ENCODE results near the gene TBCE. TPM values are rescaled to one million over a fixed set of nuclear protein-coding genes. Genes with fewer than 3 reads are reported as not detected.

The TBCE gene
- total RNA-seq, 4 donors from 2014 or later, result 12.0 to 35.8 (median 17.0) TPM

DNA sequence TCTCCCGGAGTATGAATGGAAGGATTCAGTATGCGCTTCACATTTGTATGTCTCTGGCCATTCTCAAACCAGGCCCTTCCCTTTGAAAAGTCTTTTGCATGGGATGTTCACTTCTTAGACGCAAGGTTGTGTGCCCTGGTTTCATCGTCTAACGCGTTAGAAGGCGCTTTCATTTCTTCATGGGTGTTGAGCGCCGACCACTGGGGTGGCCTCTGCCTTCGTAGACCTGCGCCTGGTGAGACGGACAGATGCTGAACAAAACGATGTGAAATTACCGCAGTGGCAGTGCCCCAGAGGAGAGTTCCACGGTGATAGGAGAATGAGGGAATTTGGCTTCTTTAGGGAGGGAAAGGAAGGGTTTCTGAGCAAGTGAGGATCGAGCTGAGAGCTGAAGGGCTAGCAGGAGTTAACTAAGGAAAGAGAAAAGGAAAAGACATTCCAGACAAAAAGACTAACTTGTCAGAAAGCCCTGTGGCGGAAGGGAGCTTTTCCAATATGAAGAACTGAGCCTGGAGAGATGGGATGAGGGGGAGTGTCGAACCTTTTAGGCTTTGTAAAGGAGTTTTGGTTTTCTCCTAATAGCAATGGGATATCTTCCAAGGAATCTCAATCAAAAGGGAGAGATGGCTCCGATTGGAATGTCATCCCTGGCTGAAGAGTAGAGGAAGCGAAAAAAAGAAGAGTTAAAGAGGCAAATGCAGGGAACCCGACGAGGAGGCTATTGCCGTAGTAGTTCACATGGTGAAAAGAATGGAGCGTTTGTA lies 37.9 kb upstream of the TBCE start:
- peak; percentile 19 to 85 for DNase-seq (ENCODE audit: low spot score in 2 of 2)
- TF ChIP-seq, protein P1, sequence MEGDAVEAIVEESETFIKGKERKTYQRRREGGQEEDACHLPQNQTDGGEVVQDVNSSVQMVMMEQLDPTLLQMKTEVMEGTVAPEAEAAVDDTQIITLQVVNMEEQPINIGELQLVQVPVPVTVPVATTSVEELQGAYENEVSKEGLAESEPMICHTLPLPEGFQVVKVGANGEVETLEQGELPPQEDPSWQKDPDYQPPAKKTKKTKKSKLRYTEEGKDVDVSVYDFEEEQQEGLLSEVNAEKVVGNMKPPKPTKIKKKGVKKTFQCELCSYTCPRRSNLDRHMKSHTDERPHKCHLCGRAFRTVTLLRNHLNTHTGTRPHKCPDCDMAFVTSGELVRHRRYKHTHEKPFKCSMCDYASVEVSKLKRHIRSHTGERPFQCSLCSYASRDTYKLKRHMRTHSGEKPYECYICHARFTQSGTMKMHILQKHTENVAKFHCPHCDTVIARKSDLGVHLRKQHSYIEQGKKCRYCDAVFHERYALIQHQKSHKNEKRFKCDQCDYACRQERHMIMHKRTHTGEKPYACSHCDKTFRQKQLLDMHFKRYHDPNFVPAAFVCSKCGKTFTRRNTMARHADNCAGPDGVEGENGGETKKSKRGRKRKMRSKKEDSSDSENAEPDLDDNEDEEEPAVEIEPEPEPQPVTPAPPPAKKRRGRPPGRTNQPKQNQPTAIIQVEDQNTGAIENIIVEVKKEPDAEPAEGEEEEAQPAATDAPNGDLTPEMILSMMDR (IDR thresholded peaks at IDR 0.05), result no peak
- TF ChIP-seq POLR2A (IDR thresholded peaks at IDR 0.05), result no peak
- peak overlapping the region; percentile 52 for H3K4me3 ChIP-seq (ENCODE audit: low read depth, poor library complexity, severe bottlenecking)
- 1 to 2% methylated on average over 24 of the region's 24 CpGs for WGBS, 2 donors
- intact Hi-C loops (cut with DNase I; ENCODE audit: low total_unique reads), result no loop called here

DNA sequence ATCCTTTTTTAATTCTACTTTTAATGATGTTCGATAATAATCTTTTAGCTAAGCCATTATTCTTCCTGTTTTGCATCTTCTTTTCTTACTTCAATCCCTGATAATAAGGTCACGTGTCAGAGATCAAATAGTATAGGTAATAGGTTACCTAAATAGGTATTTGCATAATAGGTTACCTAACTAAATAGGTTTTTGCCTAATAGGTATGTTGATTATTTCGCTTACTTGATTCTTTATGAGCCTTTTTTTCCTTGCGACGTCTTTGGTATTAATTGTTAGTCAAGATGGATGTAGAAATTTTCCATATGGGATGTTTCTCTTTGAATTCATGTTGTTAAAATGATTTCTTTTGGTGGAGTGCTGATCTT lies 36.3 kb upstream of the TBCE start:
- no peak overlapping the region for H3K4me3 ChIP-seq (ENCODE audit: low read depth, poor library complexity, severe bottlenecking)
- DNase-seq (ENCODE audit: low spot score in 2 of 2), result no peak
- 81 to 84% methylated on average over 5 of the region's 5 CpGs for WGBS, 2 donors
- intact Hi-C loops (cut with DNase I; ENCODE audit: low total_unique reads), result no loop called here
- no peak for TF ChIP-seq POLR2A (IDR thresholded peaks at IDR 0.05)
- TF ChIP-seq, protein P1 (IDR thresholded peaks at IDR 0.05), result no peak

DNA sequence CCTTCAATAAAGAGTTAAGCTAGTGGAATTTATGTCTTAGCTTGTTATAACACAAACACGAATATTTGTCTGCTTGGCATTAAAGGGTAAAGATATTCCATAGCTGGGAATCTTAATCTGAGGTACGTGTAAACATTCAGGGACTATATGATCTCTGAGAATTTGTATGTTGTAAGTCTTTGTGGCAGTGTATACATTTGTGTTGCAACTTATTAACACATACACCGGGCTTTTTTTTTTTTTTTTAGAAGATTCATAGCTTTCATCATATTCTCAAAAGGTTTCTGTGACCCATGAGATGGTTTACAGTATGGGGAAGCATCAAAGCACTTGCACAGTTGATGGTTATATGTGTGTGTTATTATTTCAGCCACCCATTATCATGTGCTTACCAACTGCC lies 35.8 kb upstream of the TBCE start:
- no peak for TF ChIP-seq POLR2A (IDR thresholded peaks at IDR 0.05)
- TF ChIP-seq, protein P1 (IDR thresholded peaks at IDR 0.05), result no peak
- no peak overlapping the region for H3K4me3 ChIP-seq (ENCODE audit: low read depth, poor library complexity, severe bottlenecking)
- 36 to 41% methylated on average over 3 of the region's 3 CpGs for WGBS, 2 donors
- DNase-seq (ENCODE audit: low spot score in 2 of 2), result no peak
- intact Hi-C loops (cut with DNase I; ENCODE audit: low total_unique reads), result no loop called here

DNA sequence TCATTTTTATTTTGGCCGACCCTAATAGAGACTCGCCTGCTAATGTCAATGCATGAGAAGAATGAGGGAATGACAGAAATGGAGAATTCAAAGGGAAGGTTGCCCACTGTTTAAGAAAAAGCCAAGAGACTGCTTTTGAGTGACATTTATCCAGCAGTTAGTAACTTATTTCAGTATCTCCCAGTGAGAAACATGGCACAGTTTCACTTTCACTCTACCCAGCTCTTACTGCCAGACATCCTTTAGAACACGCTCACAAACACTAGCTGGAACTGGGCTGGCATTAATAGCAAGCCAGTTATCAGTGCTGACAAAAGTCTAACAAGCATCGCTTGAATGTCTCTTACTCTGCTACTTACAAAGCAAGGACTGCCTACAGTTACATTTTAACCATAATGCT lies 30.3 kb upstream of the TBCE start:
- no peak overlapping the region for H3K4me3 ChIP-seq (ENCODE audit: low read depth, poor library complexity, severe bottlenecking)
- TF ChIP-seq POLR2A (IDR thresholded peaks at IDR 0.05), result no peak
- TF ChIP-seq, protein P1 (IDR thresholded peaks at IDR 0.05), result no peak
- DNase-seq (ENCODE audit: low spot score in 2 of 2), result no peak
- 85 to 87% methylated on average over 4 of the region's 4 CpGs for WGBS, 2 donors
- intact Hi-C loops (cut with DNase I; ENCODE audit: low total_unique reads), result no loop called here

DNA sequence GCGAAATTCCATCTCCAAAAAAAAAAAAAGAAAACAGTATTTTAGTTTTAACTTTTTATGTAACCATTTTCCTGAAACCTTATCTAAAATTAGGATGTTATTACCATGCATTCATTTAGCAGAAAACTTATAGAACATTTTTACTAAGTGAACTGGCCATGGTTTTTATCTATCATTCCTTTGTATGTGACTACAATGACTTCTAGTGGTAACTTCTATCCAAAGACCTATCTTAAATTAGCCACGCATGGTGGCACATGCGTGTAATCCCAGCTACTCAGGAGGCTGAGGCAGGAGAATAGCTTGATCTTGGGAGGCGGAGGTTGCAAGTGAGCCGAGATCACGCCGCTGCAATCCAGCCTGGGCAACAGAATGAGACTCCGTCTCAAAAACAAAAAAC lies 27.5 kb upstream of the TBCE start:
- intact Hi-C loops (cut with DNase I; ENCODE audit: low total_unique reads), result no loop called here
- H3K4me3 ChIP-seq (ENCODE audit: low read depth, poor library complexity, severe bottlenecking), result no peak overlapping the region
- TF ChIP-seq POLR2A (IDR thresholded peaks at IDR 0.05), result no peak
- TF ChIP-seq, protein P1 (IDR thresholded peaks at IDR 0.05), result no peak
- WGBS, 2 donors, result 84% methylated on average over 8 of the region's 8 CpGs
- DNase-seq (ENCODE audit: low spot score in 2 of 2), result no peak

DNA sequence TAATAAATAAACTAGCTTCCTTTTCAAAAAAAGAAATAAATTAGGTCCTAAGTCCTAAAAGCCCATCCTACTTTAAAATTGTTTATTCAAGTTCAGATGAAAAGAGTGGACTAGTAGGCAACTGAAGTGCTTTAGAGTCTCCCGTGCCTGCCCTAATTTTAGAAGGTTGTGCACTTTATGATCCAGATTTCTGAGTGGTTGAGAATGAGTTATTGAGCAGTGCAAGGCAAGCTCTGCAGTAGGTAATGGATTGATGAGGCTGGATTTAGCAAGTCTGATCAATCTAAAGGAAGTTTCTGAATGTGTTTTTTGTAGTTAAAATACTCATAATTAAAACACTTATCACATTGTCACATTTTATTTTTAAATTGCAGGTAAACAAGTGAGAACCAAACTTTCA lies 25.9 kb upstream of the TBCE start:
- 74 to 81% methylated on average over 1 of the region's 1 CpG for WGBS, 2 donors
- intact Hi-C loops (cut with DNase I; ENCODE audit: low total_unique reads), result no loop called here
- no peak for DNase-seq (ENCODE audit: low spot score in 2 of 2)
- H3K4me3 ChIP-seq (ENCODE audit: low read depth, poor library complexity, severe bottlenecking), result no peak overlapping the region
- TF ChIP-seq, protein P1 (IDR thresholded peaks at IDR 0.05), result no peak
- no peak for TF ChIP-seq POLR2A (IDR thresholded peaks at IDR 0.05)

Data from lower leg skin (tissue), 4 donors.